Right ventricle myocardium superior (tissue), 1 donor: ENCODE results near the gene MCTP1. TPM values are rescaled to one million over a fixed set of nuclear protein-coding genes. Genes with fewer than 3 reads are reported as not detected.

Experiments
- ATAC-seq: fragments of 200-7000 bp; cut with Tn5 transposase; one replicate; pipeline ENCODE4 v1.9.1; 2020; ENCODE audit warnings: mild to moderate bottlenecking; ENCODE audit not compliant: poor library complexity
- DNase-seq: peaks from one replicate; pipeline ENCODE4 v3.0.0-alpha.2; 2020
- intact Hi-C: fragments of 100-400 bp; cut with DNase I; formaldehyde crosslinking; loops from one replicate; pipeline ENCODE4 v1.11.2; 2022
- total RNA-seq: library from RNA; stranded (reverse); fragmentation: NEBNext Ultra II Directional; extraction: Animal tissue kit (Norgen Biotek cat#: 25700); gene quantifications from one replicate; pipeline ENCODE4 v1.2.1, GENCODE V29; 2021
- donor health status: DM: no; HTN: yes; CAD: no; lungs with severe emphysema.

MCTP1 gene
- total RNA-seq, 1 donor from 2014 or later: 7.1 TPM

DNA sequence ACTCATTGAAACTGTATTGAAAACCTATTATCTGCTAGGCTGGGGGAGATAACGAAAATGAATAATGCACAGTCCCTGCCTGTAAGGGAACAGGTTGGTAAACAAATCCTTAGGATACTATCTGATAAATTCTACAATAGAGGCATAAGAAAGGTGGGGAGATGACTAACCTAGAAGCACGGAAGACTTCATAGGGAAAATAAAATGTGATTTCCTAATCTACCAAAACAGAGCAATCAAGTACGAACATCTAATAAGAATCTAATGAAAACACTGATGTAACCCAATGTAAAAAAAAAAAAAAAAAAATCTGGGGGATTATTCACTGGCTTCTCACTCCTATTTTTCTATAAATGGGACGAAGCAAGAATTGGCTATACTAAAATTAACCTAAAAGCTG, 542.0 kb downstream of the MCTP1 start:
- DNase-seq (no peak), ATAC-seq (no peak)
- intact Hi-C loops: no loop called here

DNA sequence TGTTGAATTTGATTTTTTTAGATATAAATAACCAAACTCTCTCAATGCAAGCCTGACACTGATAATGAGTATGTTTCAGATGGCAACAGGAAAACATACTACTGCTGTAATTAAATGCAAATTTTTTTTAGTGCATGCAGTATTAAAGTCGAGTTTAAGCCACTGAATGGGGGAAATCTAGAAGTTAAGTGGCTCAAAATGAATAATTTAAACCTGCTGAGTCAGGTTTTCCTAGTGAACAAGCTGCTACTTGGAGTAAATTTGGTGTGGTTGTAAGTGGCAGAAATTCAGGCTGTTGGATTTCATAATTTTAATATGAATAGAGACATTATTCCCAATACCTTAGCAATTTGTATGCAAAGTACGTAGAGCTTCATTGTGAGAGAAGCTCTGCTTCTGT, 544.6 kb downstream of the MCTP1 start:
- intact Hi-C loops: no loop called here
- no peak for DNase-seq
- no peak for ATAC-seq

DNA sequence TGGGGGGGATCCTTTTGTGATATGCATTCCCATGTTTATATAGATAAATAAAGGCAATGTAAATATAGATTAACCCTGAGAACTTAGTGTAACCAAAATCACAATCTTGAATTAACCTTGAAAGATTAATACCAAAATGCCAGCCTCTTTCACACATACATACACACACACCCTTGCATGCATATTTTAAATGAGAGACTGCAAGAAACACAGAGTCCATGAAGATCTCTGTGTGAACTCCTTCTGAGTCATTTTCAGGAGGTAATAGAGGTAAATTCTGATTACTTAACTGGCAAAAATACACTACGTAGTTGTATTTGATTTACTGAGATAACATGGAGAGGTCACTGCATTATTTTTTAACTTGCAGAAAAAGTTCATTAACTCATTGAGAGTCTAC, 548.4 kb downstream of the MCTP1 start:
- ATAC-seq: no peak
- DNase-seq: no peak
- intact Hi-C loops: no loop called here

GRCh38 chr5:94731471-94731870, 553.4 kb downstream of the MCTP1 start:
- DNase-seq: no peak
- no peak for ATAC-seq
- intact Hi-C loops: no loop called here

DNA sequence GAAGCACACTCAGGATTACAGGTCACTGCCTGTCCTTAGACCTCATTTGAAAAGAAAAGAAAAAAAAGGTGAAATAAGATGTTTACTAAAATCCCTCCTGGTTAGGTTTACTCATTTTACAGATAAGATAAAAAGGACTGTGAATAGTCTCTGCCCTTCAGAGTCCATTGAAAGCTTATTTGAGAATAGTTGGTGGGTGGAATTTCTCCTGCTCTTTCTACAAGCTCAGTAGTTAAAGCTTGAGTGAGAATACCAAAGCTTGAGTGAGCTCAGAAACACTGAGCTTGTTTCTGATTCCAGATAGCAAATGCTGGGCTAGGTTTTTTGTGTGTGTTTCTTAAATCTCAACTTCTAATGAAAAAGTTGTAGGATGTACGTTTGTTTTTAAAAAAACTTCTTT, 559.8 kb downstream of the MCTP1 start:
- intact Hi-C loops: no loop called here
- DNase-seq (no peak), ATAC-seq (no peak)

- intact Hi-C loops: no loop called here
- DNase-seq (peak; percentile 69), ATAC-seq (peak; percentile 90)
Measured at GRCh38 chr5:94715768-94716167, 569.1 kb downstream of the MCTP1 start.

DNA sequence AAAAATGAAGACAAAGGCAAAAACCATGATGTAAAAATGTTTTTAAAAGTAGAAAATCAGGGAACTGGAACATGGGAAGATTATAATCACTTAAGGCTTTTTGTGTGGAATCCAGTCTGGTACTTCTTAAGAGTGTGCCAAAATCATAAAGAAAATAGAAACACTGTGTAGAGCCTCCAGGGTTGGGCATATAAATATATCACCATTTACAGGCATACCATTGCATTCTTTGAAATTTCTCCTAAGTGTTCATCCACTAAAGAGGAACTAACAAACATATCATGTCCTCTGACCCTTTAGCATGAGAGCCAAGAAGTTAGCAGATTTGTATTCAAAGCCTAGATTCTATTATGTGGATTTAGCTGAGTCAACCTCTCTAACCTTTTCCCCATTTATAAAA, 573.1 kb downstream of the MCTP1 start:
- ATAC-seq (no peak), DNase-seq (no peak)
- intact Hi-C loops: no loop called here

DNA sequence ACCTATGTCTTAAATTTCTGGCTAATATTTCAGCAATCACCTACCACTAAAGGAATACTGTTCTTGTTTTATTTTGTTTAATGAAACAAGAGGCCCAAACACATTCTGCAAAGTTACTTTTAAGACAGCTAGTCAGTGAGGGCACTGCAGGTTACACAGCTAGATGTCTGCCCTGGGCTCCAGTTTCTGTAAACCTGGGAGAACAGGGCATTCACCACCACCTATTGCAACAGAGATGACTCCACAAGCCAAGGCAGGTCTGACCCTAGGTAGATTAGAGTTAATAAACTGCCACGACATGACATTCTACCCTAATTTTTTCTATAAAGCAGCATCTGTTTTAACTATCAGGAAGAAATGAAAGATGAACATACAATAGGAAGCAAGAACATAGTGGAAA, 575.6 kb downstream of the MCTP1 start:
- no peak for DNase-seq
- ATAC-seq: no peak
- intact Hi-C loops: no loop called here

GRCh38 chr5:94707359-94707758, 577.5 kb downstream of the MCTP1 start:
- intact Hi-C loops: no loop called here
- DNase-seq (no peak), ATAC-seq (no peak)

DNA sequence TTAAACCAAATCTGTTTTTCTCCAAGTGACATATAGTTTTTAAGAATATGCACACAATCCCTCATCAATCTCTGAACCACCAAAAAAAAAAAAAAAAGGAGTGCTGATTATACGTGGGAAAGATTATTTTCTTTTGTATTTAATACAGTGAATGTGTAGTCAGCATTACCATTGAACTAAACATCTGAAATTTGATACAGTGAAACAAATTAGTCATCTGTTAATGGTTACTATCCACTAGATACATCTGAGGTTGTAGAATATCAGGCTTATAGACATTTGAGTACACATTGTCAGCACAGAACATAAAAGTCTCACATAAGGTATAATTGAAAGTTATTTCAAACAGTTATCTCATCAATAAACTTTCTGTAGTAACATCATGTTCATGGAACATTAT, 579.5 kb downstream of the MCTP1 start:
- intact Hi-C loops: no loop called here
- DNase-seq (no peak), ATAC-seq (no peak)

DNA sequence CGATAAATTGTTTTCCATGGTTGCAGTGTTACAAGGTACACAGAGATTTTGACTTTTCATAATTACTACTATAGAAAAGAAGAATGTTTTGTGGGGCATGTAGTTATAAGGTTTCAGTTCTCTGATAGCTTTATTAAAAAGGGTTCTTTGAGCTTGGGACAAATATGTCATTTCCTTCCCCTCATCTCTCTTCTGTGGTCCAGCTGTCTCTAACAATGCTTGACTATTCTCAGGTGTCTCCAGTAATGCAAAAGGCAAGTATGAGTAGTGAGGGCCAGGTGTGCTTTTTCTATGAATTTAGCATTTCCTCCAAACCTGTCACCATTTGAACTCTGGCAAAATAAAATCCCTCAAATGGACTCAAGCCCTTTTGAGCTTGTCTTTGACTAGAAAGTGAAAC, 582.2 kb downstream of the MCTP1 start:
- intact Hi-C loops: no loop called here
- ATAC-seq (no peak), DNase-seq (no peak)

DNA sequence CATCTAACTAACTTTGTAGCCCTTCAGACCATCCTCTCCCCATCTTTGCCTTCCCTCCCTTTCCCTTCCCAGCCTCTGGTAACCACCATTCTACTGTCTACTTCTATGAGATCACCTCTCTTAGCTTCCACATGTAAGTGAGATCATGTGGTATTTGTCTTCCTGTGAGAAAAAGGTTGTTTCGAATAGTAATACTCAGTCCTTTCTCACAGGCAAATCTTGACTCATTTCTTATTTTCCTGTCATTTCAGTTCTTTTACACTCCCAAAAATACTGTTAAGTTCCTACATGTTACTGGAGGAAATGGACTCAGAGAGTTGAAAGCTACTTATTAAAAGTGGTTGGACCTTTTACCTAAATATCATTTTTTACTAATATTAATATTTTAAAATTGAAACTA, 584.3 kb downstream of the MCTP1 start:
- intact Hi-C loops: no loop called here
- DNase-seq (no peak), ATAC-seq (no peak)

DNA sequence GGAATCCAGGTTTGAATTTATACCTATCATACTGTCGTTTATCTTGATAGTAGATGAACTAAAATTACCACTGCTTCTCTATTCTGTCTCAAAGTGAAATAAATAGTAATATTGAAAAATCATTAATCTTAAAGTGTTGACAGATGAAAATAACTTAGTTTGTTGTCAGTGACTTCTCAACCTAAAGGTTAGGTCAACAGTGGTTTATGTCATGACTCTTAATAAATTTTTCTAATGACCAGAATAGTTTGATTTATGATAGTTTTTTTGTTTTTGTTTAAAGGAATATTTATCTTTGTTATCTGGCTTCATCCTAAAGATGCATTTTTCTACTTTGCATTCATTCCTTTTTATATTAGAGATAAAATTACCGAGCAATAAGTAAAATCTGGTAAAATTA, 585.3 kb downstream of the MCTP1 start:
- intact Hi-C loops: no loop called here
- no peak for DNase-seq
- no peak for ATAC-seq

- intact Hi-C loops: no loop called here
- DNase-seq (no peak), ATAC-seq (no peak)
Measured at GRCh38 chr5:94698197-94698596, 586.7 kb downstream of the MCTP1 start.

GRCh38 chr5:94694671-94695070, 590.2 kb downstream of the MCTP1 start:
- ATAC-seq: no peak
- DNase-seq: no peak
- intact Hi-C loops: loop anchor here (5.0 kb wide), 1 partner anchor 167 kb away; no protein-coding TSS in a partner anchor

GRCh38 chr5:94693845-94694370, 591.0 kb downstream of the MCTP1 start:
- intact Hi-C loops: loop anchor here (5.0 kb wide), 1 partner anchor 167 kb away; no protein-coding TSS in a partner anchor
- ATAC-seq: no peak
- DNase-seq: no peak

DNA sequence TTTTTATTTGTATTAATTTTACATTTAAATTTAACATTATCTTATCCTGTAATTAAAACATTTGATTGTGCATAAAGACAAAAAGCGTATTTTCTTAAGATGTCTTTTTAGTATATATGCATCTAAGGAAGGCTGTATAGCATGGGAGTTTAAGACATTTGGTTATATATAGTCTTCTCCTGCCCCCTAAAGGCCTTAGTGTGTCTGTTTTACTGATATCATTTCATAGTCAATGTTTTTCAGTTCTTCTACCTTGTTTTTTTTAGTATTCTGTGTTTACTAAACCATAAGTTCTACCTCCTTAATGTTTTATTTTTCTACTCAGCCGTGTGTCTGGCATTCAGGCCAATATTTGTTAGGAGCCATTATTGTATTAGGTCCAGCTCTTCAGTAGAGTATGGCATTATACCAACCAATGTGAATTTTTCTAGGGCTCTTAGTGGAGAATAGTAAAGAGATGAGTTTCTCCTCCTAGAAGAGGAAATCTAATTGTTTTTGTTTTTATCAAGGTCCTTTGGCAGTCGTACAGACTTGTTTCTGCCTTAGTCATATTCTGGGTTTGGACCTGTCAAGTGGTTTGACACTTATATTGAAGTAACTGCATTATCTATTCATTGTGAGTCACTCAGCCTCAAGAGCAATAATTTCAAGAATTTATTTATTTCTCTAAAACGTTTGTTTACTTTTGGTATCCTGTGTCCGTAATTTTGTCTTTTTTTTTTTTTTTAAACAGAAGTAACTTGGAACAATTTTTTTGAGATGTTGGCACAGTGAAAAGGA, 591.7 kb downstream of the MCTP1 start:
- intact Hi-C loops: loop anchor here (5.0 kb wide), 1 partner anchor 166 kb away; no protein-coding TSS in a partner anchor
- DNase-seq (no peak), ATAC-seq (peak; percentile 74)

GRCh38 chr5:94692581-94692980, 592.3 kb downstream of the MCTP1 start:
- intact Hi-C loops: loop anchor here (5.0 kb wide), 1 partner anchor 165 kb away; no protein-coding TSS in a partner anchor
- DNase-seq (no peak), ATAC-seq (no peak)

DNA sequence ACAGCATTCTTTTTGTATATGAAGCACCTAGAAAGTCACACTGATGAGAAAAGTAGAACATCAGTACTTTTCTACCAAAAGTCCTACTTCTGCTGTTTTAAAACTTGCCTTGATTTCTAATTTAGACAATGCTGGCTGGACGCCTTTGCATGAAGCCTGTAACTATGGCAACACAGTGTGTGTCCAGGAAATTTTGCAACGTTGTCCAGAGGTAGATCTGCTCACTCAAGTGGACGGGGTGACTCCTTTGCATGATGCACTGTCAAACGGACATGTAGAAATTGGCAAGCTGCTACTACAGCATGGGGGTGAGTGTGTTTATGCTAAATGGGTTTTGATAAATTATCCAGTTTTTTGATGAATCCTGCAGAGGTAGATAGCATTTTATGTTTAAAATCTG, 592.9 kb downstream of the MCTP1 start:
- ATAC-seq (peak; percentile 55), DNase-seq (no peak)
- intact Hi-C loops: loop anchor here (5.0 kb wide), 1 partner anchor 165 kb away; no protein-coding TSS in a partner anchor

DNA sequence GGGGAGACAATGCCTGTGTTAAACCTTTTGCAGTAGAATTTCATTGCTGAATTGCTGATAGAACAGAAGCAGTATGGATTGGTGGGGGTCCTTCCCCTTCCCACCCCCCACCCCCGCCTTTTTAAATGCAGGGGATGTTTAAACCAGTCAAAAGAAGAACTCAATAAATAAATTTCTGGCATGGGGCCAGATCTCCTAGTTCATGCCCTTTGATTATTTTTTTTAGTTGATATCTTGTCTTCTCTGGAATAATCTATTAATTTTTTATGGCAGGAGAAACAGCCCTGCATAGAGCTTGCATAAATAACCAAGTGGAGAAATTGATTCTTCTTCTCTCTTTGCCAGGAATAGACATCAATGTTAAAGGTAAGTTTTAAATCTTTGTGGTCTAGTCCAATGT, 593.6 kb downstream of the MCTP1 start:
- intact Hi-C loops: loop anchor here (5.0 kb wide), 1 partner anchor 164 kb away; no protein-coding TSS in a partner anchor
- no peak for DNase-seq
- ATAC-seq: no peak
